ENCODE data around the gene MMD.
"Not testable (repeated sequence)": the region's sequence is repeated elsewhere in the genome, so short reads cannot be mapped to it uniquely, and the experiment has no call there.

The MMD gene

GRCh38 chr17:55420067-55420775, 1.4 kb downstream of the MMD start:
- no peak for DNase-seq (ENCODE audit: low read depth)

- no peak for DNase-seq (ENCODE audit: low read depth)
Measured at GRCh38 chr17:55418369-55419268, 3.0 kb downstream of the MMD start.

- no peak for DNase-seq (ENCODE audit: low read depth)
Measured at GRCh38 chr17:55417411-55418268, 4.0 kb downstream of the MMD start.

GRCh38 chr17:55416470-55417052, 5.1 kb downstream of the MMD start:
- DNase-seq (ENCODE audit: low read depth) = no peak

GRCh38 chr17:55416000-55416399, 5.6 kb downstream of the MMD start:
- no peak for DNase-seq (ENCODE audit: low read depth)

- no peak for DNase-seq (ENCODE audit: low read depth)
Measured at GRCh38 chr17:55414983-55415382, 6.7 kb downstream of the MMD start.

- no peak for DNase-seq (ENCODE audit: low read depth)
Measured at GRCh38 chr17:55413825-55414489, 7.7 kb downstream of the MMD start.

GRCh38 chr17:55411463-55411855, 10.2 kb downstream of the MMD start:
- DNase-seq (ENCODE audit: low read depth) = no peak

GRCh38 chr17:55410722-55411462, 10.7 kb downstream of the MMD start:
- DNase-seq (ENCODE audit: low read depth) = no peak

- no peak for DNase-seq (ENCODE audit: low read depth)
Measured at GRCh38 chr17:55409030-55409800, 12.4 kb downstream of the MMD start.

- DNase-seq (ENCODE audit: low read depth) = no peak
Measured at GRCh38 chr17:55407641-55408566, 13.7 kb downstream of the MMD start.

GRCh38 chr17:55405600-55405999, 16.0 kb downstream of the MMD start:
- DNase-seq (ENCODE audit: low read depth) = no peak

GRCh38 chr17:55404197-55404596, 17.4 kb downstream of the MMD start:
- not testable (repeated sequence) for DNase-seq (ENCODE audit: low read depth)

GRCh38 chr17:55402374-55402773, 19.3 kb downstream of the MMD start:
- no peak for DNase-seq (ENCODE audit: low read depth)

- DNase-seq (ENCODE audit: low read depth) = no peak
Measured at GRCh38 chr17:55398689-55399088, 22.9 kb downstream of the MMD start.

GRCh38 chr17:55395803-55396505, 25.7 kb downstream of the MMD start:
- DNase-seq (ENCODE audit: low read depth) = no peak

GRCh38 chr17:55394357-55395021, 27.1 kb downstream of the MMD start:
- DNase-seq (ENCODE audit: low read depth) = no peak

Data from HS-27A (cell line).